ENCODE data around the gene AHRR.

The AHRR gene

DNA sequence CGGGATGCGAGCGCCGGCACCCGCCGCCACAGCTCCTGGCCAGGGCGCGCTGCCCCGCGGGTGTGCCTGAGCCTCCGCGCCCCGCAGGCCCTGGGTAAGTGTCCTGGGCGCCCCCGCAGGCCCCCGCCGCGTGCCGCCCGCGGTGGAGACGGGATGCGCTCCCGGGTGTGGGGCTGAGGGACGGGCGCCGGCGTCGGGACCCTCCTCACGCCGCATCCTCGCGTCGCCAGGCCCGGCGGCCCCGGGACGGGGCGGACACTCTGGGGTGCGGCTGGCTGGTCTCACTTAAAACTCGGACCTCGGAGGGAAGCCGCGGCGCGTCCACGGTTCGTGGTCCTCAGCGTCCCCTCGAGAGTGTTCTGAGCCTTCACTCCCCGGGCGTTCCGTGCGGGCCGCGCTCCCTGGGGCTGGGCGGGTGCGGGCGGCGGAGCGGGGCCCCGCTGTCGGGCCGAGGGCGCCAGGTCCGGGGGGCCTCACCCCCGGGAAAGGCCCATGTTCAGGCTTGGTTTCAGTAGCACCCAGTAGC is 275 bp downstream of the AHRR start:
- FAIRE-seq = no peak

DNA sequence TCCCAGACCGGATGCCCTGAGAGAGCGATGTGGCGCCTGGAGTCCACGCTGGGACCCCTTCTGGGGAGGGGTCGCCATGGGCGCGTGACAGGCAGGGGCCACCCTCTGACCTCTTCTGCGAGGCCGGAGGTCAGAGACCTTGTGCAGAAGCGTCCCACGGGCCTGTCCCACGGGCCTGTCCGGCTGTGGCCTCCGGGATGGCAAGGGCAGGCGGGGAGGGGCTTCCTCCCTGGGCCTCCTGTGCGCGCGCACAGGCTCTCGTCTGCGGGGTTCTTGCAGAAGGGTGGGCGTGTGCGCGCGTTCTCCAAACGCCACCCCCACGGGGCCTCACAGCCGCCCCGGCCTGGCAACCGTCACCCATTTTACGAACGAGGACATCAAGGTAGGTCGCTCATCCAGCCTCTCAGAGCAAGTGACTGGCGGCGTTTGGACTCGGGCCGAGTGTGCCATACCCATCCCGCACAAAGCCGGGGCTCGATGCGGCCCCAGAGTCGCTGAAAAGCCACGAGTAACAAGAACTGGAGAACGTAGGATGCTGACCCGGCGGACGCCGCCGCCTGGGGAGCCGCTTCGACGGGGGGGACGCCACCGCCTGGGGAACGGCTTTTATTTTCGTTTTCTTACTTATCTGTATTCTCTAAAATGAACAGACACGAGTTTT is 897 bp downstream of the AHRR start:
- no peak for FAIRE-seq

DNA sequence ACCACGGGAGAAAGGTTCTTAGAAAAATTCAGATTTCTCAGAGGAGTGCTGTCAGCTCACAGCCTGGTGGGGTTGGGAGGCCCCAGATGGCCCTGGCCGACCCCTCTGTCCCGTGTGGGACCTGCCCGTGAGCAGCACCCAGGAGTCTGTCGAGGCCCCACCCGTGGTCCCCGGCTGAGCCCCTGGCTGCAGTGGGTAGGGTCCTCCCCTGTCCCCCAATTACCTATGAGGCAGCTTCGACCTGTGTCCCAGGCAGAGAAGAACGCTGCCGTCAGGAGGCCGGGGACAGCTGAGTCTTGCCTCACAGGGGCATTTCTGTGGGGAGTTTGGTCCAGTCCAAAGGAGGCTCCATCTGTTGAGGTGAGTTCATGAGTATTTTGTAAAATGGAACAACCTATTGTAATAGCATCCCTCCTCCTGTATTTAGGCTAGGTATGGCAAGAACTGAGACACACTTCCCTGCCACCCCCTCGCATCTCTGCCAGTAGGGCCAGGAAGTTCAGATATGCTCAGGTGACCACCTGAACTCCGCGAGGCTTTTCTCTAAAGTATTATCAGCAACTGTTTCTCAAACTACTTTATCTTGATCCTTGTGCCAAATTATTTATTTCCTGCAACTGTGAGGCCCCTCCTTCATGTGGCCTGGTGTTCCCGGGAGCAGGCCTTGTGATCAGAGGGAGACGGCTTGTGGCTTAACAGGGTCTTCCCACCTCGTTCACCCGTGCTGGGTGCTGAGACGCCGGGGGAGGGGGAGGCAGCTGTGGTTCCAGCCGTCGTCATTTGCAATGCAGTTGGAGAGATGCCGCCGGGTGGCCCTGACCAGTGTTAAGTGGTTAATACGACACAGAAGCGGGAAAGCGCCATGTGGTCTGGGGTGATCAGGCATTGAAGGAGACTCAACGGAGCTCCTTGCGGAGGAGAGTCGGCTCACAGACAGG is 1.7 kb downstream of the AHRR start:
- FAIRE-seq = no peak

DNA sequence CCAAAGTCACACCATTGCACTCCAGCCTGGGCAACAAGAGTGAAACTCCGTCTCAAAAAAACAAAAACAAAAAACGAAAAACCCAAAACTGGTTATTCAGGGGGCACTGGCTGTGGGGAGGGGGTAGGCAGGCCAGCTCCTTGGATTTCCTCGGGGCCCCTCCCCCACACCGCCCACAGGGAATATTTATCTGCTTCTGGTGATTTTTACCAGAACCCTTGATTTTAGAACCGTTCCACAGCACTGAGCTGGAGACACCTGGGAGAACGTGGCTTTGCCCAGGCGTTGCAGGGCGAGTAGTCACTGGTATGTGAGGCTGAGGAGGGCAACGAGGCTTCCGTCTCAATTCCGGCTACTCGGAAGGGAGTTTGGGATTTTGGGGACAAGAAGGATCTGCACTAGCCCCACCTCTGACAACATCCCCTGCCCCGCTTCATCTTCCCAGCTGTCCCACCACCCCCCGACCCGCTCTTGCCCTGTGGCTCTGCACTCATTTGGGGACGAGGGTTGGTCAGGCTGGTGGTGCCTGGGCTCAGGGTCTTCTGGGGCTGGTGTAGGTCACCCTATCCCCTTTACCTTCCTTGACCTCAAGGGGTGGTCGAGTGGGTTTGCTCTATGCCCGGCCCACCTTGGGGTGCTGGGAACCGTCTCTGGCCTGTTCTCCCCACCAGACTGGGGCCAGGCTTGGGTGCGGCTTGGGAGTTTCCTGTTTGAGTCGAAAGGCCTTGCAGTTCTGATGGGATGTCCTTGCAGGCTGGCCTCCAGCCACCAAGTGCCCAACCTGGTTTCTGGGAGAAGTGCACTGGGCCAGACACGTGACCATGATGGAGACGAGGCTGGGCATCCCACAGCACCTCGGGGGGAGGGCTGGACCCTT is 3.5 kb downstream of the AHRR start:
- FAIRE-seq = no peak

DNA sequence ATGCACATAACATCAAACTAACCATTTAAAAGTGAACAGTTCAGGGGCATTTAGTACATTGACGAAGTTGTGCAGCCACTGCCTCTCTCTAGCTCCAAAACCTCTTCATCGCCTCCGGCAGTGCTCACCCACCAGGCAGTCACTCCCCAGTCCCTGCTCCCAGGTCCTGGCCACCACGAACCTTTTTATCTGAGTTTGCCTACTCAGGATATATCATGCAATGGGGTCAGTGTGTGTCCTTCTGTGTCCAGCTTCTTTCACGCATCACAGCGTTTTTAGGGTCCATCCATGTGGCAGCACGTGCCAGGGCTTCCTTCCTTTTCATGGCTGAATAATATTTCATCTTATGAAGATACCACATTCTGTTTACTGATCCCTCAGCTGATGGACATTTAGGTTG is 4.6 kb downstream of the AHRR start:
- FAIRE-seq = no peak

DNA sequence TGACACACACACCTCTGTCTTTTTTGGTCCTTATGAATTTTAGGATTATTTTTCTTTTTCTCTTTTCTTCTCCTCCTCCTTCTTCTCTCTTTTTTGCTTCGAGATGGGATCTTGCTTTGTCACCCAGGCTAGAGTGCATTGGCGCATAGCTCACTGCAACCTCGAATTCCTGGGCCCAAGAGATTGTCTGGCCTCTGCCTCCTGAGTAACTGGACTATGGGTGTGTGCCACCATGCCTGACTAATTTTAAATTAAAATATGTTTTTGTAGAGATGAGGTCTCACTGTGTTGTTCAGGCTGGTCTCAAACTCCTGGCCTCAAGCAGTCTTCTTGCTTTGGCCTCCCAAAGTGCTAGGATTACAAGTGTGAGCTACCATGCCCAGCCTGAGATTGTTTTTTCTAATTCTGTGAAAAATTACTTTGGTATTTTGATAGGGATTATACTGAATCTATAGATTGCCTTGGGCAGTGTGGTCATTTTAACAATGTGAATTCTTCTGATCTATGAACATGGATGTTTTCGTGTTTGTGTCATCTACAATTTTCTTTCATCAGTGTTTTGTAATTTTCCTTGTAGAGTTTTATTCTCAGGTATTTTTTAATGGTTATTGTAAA is 7.7 kb downstream of the AHRR start:
- no peak for FAIRE-seq

DNA sequence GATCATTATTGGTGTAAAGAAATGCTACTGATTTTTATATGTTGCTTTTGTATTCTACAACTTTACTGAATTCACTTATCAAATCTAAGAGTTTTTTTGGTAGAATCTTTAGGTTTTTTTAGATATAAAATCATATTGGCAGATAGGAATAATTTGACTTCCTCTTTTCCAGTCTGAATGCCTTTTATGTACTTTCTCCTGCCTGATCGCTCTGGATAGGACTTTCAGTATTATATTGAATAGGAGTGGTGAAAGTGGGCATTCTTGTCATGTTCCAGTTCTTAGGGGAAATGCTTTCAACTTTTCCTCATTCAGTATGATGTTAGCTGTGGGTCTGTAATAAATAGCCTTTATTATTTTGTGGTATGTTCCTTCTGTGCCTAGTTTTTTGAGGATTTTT is 8.3 kb downstream of the AHRR start:
- no peak for FAIRE-seq

DNA sequence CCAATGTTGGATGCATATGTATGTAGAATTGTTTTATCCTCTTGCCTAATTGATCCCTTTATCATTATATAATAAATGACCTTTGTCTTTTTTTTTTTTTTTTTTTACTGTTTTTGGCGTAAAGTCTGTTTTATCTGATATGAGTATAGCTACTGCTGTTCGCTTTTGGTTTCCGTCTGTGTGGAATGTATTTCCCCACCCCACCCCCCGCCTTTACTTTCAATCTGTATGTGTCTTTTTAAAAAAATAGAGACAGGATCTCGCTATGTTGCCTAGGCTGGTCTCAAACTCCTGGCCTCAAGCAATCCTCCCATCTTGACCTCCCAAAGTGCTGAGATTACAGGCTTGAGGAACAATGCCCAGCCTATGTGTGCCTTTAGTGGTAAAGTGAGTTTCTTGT is 11.3 kb downstream of the AHRR start:
- FAIRE-seq = no peak

DNA sequence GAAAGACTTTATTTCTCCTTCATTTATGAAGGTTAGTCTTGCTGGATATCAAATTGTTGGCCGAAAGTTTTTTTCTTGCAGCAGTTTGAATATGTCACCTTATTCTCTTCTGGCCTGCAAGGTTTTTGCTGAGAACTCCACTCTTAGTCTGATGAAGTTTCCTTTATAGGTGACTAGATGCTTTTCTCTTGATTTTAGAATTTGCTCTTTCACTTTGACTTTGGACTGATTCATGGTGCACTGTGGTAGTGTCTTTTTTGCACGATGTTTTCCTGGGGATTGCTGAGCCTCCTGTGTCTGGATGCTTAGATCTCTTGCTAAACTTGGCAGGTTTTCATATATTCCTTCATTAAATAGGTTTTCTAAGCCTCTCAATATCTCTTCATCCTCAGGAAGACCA is 12.4 kb downstream of the AHRR start:
- FAIRE-seq = no peak

DNA sequence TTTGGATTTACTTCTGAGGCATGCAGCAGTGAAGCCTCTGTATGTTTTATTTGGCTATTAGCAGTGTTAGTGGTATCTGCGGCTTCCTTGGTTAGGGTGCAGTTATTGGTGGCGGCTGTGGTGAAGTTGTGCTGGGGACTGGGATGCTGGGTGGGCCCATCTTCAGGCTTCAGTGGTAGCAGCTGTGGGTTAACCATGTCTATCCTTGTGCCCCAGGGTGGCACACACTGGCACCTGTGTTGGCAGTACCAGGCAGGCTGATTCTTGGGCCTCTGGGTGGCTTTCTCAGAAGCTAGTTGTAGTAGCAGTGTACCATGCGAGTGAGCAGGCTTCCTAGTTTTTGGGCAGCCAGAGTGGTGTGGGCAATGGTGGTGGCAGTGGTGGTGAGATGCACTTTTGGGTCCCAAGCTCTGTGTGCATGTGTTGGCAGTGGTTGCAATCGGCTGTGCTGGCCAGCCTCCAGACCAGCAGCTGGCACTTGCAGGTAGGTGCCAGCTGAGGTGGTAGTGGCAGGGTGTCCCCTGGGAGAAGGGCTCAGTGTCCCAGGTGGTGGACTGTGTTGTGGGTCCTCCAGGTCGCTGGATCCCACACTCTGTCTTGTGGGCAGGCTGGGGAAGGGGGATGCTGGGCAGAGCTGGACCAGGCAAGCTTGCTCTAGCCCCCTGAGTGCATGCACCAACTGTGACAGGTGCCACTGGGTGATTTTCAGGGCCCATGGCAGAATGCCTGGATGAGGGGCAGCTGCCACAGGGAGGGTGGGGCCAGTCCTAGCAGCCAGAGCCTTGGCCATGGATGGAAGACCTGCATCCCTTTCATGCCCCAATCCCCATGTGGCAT is 13.6 kb downstream of the AHRR start:
- FAIRE-seq = no peak

DNA sequence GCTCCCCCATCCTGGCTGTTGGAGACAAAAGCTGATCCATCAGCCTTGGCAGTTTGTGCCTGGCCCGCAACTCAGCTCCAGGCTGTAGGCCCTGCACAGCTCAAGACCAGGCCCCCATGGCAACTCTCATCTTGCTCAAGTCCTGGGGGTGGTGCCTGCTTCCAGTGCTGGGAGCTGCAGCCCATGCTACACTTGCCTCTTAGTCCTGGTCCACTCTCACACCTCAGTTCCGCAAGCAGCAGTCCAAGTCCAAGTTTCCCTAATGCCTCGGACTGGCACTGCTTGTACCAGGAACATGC is 14.2 kb downstream of the AHRR start:
- FAIRE-seq = no peak

DNA sequence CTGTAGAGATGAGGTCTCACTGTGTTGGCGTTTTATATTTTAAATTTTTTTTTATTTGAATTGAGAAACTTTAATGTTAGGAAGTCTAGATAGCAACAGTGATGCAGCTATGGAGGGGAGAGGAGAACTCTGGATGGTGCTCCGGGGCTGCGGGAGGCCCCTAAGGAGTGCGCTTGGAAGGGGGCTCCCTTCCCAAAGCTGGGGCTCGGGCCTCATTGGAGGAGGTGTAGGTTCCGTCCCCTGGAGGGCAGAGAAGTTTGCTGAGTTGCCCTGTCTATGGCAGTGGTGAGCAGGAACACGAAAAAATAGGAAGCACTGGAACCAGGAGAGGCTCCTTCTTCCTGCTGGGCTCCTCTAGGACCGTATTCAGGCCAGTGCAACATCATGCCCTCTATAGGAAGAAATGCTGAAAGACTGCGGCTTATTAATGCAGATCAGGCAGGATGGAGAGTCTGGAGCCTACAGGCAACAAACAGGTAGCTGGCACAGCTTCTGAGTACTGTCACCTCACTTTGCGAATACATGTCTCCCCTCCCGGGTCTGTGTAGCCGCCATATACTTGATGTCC is 16.1 kb downstream of the AHRR start:
- no peak for FAIRE-seq

DNA sequence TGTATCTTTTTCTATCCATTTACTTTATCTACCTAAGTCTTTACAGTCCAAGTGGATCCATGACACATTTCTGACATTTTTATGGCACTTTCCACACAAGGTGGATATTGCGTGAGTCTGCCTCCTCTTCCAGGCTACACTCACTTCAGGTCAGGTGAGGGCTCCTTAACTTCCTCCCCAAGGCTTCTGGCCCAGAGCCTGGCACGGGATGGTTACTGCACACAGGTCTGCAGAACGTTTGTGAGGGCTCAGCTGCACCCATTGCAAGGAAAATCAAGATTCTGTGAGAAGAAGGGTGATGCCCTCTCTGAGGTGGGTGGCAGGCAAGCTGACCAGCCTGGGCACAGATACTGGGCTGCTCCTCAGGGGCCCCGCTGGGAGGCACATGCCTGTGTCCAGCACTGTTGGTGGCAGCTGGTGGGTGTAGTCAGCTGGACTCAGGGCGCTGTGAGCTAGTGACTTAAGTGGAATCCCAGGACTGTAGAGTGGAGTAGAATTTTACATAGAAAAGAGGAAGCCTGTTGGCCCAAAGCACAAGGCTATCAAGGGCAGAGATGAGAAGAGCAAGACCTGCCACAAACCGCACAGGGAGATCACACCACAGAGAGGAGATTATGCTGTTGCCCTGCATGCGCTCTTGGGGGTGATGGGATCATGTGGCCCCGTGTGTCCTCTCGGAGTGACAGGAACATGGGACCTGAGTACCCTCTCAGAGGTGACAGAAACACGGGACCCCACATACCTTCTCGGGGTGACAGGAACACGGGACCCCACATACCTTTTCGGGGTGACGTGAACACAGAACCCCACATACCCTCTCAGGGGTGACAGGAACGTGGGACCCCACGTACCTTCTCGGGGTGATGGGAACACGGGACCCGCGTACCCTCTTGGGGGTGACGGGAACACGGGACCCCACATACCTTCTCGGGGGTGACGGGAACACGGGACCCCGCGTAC is 21.3 kb downstream of the AHRR start:
- FAIRE-seq = no peak

DNA sequence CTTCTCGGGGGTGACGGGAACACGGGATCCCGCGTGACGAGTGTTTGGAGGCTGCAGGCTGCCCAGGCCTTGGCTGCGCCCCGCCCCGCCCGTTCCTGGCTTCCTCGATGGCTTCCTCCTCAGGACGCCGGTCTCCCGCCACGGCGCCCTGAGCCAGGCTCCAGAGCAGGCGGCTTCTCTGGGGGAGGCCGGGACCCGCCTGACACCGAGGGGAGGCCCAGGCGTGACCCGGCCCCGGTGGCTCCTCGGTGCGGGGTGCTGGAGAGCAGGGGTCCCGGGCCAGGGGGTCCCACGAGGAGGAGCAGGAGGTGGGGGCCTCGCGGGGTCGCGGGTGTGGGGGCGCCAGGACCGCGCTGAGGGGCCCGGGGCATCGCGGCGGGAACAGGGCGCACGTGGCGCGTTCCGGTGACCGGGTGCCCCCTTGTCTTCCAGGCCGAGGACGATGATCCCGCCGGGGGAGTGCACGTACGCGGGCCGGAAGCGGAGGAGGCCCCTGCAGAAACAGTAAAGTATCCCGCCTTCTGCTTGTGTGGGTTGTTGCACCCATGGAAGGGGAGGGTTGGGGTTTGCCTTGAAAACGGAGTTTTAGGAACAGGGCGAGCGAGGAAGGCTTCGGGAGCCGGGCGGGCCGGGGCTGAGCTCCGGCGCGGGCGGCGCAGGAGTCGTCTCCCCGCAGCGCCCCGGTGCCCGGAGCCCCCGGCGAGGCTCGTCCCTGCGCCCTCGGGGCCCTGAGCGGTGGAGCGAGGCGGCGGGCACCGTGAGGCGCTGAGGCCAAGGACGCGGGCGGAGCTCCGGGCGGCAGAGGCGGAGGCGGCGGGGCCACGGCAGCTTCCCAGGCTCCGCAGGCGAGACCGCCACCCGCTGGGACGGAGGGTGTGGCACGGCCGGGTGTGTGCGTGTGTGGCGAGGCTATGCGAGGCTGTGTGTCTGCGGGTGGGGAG is 22.2 kb downstream of the AHRR start:
- FAIRE-seq = no peak

DNA sequence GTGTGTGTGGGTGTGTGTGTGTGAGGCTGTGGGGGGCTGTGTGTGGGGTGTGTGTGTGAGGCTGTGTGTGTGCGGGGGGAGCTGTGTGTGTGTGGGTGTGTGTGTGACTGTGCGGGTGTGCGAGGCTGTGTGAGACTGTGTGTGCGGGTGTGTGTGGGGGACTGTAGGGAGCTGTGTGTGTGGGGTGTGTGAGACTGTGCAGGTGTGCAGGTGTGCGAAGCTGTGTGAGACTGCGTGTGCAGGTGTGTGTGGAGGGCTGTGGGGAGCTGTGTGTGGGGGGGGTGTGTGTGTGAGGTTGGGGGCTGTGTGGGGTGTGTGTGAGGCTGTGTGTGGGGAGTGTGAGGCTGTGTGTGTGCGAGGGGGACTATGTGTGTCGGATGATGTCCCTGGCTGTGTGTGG is 23.2 kb downstream of the AHRR start:
- FAIRE-seq = no peak

DNA sequence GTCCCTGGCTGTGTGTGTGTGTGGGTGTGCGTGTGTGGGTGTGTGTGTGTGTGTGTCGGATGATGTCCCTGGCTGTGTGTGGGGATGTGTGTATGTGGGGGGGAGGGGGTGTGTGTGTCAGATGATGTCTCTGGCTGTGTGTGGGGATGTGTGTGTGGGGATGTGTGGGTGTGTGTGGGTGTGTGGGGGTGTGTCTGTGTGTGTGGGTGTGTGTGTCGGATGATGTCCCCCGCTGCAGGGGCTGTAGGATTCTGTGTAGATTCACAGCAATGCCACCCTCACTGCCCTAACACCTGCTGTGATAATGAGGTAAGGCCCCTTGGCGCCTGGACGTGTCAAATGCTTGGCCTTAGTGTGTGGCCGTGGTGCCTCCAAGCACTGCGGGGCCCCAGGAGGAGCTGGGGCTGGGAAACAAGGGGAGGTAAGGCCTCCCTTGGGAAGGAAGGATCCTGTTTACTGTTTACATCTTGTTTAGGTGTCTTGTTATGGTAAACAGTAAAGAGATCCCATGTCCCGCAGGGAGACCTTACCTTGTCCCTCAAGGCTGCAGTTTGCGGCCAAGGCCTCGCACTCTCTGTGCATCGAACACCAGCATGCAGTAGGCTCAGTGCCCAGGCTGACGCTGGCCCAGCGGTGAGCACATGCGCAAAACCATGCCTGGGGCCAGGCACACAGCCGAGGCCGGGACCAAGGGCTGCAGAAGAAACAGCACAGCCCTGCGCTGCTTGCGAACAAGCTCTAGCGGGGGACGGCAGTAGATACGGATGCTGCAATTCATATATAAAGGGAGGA is 24.1 kb downstream of the AHRR start:
- no peak for FAIRE-seq

DNA sequence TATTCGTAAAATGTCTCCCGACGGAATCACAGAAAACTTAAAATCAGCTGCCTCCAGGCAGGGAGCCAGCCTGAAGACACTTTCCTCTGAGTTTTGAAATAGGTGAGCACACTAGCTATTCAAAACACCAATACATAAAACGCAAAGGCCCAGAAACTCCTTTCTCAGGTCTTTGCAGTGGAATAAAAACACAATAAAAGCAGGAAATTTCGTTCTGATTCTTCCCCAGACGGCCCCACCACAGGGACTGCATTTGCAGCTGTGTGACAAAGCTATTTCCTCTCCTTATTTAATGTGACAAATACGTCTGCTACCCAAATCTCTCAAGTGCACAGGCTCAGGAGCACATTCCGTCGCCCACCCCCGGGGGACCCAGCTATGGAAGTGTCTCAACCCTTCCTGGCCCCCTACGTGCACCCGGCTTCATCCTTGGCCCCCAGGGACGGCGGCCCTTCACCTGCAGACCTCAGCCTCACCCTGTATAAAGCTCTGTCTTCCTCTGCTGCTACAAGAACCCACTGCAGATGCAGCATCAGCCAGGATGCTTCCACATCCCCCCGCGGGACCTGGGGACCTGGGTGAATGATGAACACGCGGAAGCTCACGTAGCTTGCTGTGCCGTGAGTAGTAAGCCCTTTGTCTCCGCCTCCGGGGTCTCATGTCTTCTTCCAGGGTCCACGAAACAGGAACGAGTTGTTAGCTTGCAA is 24.9 kb downstream of the AHRR start:
- FAIRE-seq = no peak
